Colon (tissue), 2 donors: ENCODE data around the gene RALGAPA2.

ENCODE experiments used
- FAIRE-seq: peaks from 2 replicates; lab custom pipeline; 2012; peaks lifted over from hg19 to GRCh38; lab: Jason Lieb, UNC
- donor health status: control.
- donor health status: control.

The RALGAPA2 gene

DNA sequence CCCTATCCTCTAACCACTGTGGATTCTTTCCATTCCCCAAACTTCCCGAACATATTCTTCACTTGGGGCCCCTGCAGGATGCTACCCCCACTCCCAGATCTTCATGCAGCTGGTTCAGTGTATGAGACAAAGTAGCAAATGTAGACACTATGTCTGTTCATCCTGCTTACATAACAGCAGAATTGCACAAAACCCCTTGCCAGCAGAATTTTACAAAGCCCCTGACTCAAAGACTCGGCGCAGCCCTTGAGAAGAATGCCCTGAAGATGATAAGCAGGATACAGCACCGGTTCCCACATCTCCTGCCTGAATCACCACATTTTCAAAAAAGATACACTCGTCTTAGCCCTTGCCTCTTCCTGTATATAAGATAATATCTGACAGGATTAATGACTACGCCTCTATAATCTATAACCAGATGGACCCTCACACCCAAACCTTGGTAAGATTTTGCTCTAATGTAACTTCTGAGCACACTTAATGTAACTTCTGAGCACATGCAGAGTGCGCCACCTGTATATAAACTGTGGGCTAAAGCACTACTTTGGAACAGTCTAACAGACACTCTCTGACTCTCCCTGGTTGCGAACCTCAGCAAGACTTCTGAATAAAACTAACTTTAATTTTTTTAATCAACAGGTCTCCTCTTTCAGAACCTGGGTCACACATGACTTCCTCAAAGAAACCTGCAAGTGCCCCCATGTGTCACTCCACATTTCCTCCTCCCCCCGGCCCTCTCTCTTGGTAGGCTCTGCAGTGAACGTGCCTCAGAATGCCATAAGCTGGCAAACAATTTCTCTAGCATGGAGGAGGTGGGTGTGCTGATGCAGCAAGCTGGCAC is 28.7 kb downstream of the RALGAPA2 start:
- FAIRE-seq: no peak

GRCh38 chr20:20683020-20683419 is 29.4 kb downstream of the RALGAPA2 start:
- no peak for FAIRE-seq

GRCh38 chr20:20680991-20681508 is 31.4 kb downstream of the RALGAPA2 start:
- no peak for FAIRE-seq

- FAIRE-seq: no peak
Measured at GRCh38 chr20:20679316-20679715, 33.1 kb downstream of the RALGAPA2 start.

- no peak for FAIRE-seq
Measured at GRCh38 chr20:20677186-20677585, 35.3 kb downstream of the RALGAPA2 start.

GRCh38 chr20:20668639-20669038 is 43.8 kb downstream of the RALGAPA2 start:
- no peak for FAIRE-seq

DNA sequence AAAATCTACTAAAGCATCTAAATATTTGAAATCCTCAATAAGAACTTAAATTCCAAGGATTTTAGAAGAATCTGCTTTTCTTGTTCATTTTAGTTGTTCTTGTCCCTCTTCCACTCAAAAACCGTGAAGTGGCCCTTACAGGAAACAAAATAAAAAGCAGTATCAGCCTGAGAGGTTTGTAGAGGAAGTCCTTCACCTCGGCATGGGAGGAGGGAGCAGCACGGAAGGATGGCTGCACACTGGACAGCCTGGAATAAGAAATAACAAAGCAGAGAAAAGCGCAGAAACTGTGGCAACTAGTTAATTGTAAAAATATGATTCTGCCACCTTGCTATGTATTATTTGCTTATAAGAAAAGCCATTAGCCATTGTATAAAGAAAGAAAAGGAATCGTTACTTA is 46.1 kb downstream of the RALGAPA2 start:
- FAIRE-seq: no peak

- no peak for FAIRE-seq
Measured at GRCh38 chr20:20665606-20666332, 46.7 kb downstream of the RALGAPA2 start.

DNA sequence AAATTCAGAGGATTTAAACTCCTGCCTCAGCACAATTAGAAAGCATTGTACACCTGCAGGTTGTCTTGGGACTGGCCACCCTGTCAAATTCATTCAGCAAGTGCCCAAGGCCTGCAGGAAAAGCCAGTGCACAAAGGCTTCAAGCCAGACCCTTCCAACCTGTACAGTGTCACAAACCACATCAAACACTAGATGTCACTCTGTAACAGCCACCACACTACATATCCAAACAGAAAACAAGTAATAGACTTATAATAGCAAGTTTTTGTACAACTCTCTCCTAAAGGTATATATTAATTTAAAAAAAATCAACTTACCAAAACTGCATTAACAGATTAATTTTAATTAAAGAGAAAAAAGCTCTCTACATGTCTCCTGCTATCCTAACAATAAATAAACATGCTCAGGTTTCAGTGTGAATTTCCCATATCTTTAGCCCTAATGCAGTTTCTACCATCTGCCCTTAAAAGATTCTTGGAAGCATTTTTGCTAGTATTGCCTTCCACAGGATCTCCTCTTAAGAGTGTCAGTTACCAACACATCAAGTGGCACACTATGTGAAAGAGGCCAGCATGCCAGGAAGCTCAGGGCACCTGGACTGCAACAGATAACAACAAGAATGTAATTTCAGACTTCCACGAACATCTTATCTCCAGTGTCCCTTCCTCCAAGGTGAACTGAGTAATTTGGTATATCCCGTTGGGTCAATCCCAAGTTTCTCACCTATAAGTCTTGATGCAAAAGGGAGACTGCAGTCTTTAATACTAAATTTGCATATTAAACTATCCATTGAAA is 47.5 kb downstream of the RALGAPA2 start:
- no peak for FAIRE-seq

DNA sequence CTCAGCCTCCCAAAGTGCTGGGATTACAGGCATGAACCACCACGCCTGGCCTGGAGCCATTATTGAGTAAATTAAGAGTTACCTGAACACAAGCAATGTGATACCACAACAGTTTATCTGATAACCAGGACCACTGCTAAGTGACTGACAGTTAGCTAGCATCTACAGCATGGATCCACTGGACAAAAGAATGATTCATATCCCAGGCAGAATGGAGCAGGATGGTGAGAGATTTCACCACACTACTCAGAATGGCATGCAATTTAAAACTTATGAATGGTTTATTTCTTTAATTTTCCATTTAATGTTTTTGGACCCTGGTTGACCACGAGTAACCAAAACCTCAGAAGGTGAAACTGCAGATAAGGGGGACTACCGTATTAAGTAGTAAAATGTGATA is 48.6 kb downstream of the RALGAPA2 start:
- FAIRE-seq: no peak

- FAIRE-seq: no peak
Measured at GRCh38 chr20:20658871-20659431, 53.5 kb downstream of the RALGAPA2 start.

DNA sequence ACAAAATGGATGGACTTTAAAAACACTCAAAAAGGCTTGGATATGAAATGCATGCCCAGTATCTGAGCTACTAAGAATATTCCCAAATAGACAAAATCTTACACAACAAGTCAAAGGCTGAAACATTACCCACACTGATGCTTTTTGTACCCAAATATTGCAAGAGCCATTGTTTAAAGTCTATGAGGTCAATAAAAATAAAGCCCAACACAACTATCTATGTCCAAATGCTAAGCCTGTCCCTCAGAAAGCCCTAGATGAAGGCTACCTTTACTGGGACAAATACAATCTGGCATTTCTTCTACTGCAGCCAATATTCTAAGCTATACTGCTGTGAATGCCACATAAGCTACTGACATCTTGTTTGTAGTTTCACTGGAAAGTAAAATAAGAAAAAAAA is 54.3 kb downstream of the RALGAPA2 start:
- FAIRE-seq: no peak

GRCh38 chr20:20657092-20657491 is 55.4 kb downstream of the RALGAPA2 start:
- FAIRE-seq: no peak

- no peak for FAIRE-seq
Measured at GRCh38 chr20:20655883-20656282, 56.6 kb downstream of the RALGAPA2 start.

DNA sequence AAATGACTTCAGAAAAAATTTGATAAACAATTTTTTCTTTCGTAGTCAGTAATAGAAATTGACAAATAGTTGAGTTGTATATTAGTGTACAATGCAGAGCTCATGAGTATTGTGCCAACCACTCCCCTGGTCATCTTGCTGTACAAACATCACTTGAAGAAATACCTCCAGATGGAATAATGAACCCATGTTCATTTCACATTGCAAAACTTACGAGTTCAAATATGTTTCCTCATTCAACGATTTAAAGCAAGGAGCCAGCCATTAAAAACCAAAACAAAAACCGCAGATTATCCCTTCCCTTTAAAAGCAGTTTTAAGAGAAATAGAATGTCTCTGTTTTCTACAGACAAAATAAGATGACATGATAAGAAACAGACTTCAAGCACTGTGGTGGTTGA is 62.5 kb downstream of the RALGAPA2 start:
- FAIRE-seq: no peak

DNA sequence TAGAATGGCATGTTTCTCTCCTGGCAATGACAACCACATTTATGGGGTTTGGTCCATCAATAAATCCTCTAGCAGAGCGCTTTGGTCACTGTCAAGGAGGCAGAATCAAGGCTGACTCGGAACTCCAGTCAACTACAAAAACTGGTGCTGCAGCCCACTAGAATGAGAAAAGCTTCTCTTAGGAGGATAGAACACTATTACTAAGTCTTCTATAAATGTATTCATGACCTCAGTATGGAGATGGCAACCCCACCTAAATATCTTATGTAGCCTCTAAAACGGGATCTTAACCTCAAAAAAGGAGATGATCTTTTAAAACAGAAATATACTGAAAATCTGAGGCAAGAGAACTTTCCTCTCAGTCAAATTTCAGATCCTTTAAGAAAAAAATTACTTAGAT is 68.5 kb downstream of the RALGAPA2 start:
- FAIRE-seq: no peak

GRCh38 chr20:20641783-20642182 is 70.7 kb downstream of the RALGAPA2 start:
- FAIRE-seq: no peak

DNA sequence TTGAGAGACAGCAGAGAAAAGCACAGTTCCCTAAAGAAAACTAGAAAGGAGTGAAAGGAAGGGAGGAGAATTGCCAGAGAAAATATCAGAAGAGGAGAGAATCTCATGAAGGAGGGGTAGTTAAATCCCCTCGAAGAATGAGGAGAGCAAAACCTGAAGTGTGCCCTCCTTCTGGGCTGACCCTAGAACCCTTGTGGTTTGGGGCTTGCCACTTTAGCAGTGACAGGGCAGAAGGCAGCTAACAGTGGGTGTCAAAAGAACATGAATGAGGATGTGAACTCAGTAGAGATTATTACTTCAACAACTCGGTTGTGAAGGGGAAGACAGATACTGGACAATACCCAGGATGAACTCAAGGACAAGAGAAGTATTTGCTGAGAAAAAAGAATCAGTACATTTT is 73.6 kb downstream of the RALGAPA2 start:
- FAIRE-seq: no peak

GRCh38 chr20:20637998-20638725 is 74.3 kb downstream of the RALGAPA2 start:
- FAIRE-seq: no peak

GRCh38 chr20:20635006-20635405 is 77.4 kb downstream of the RALGAPA2 start:
- no peak for FAIRE-seq

DNA sequence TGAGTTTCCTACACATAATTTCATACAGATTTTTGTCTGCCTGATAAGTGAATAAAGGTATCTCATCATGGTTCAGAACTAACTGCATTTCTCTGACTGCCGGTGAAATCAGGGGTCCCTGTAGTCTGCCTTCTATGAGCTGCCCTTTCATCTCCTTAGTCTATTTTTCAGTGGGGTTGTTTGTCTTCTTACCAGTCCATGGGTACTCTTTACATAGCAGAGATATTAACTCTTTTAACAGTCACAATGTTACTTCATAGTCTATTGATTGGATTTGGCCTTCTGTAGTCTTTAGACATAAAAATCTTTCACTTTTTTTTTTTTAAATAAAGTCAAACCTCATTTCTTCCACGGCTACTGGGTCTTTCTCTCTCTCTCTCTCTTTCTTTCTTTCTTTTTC is 79.8 kb downstream of the RALGAPA2 start:
- no peak for FAIRE-seq

GRCh38 chr20:20630551-20630950 is 81.9 kb downstream of the RALGAPA2 start:
- no peak for FAIRE-seq
